ENCODE results near the gene NTNG2.

NTNG2 gene

GRCh38 chr9:132172185-132172584, 10.3 kb downstream of the NTNG2 start:
- no peak for DNase-seq (ENCODE audit: low read depth in 2 of 2)

- DNase-seq (ENCODE audit: low read depth in 2 of 2) = no peak
Measured at GRCh38 chr9:132175431-132175830, 13.6 kb downstream of the NTNG2 start.

GRCh38 chr9:132176338-132176737, 14.5 kb downstream of the NTNG2 start:
- DNase-seq (ENCODE audit: low read depth in 2 of 2) = no peak

- no peak for DNase-seq (ENCODE audit: low read depth in 2 of 2)
Measured at GRCh38 chr9:132181796-132182313, 20.0 kb downstream of the NTNG2 start.

- no peak for DNase-seq (ENCODE audit: low read depth in 2 of 2)
Measured at GRCh38 chr9:132182314-132183091, 20.6 kb downstream of the NTNG2 start.

- DNase-seq (ENCODE audit: low read depth in 2 of 2) = no peak
Measured at GRCh38 chr9:132183134-132183533, 21.3 kb downstream of the NTNG2 start.

- no peak for DNase-seq (ENCODE audit: low read depth in 2 of 2)
Measured at GRCh38 chr9:132183715-132184114, 21.9 kb downstream of the NTNG2 start.

GRCh38 chr9:132184124-132184523, 22.3 kb downstream of the NTNG2 start:
- DNase-seq (ENCODE audit: low read depth in 2 of 2) = no peak

- DNase-seq (ENCODE audit: low read depth in 2 of 2) = no peak
Measured at GRCh38 chr9:132185073-132186009, 23.5 kb downstream of the NTNG2 start.

- no peak for DNase-seq (ENCODE audit: low read depth in 2 of 2)
Measured at GRCh38 chr9:132187121-132187620, 25.3 kb downstream of the NTNG2 start.

- no peak for DNase-seq (ENCODE audit: low read depth in 2 of 2)
Measured at GRCh38 chr9:132190966-132191365, 29.1 kb downstream of the NTNG2 start.

- no peak for DNase-seq (ENCODE audit: low read depth in 2 of 2)
Measured at GRCh38 chr9:132192728-132193127, 30.9 kb downstream of the NTNG2 start.

- DNase-seq (ENCODE audit: low read depth in 2 of 2) = no peak
Measured at GRCh38 chr9:132193227-132194124, 31.6 kb downstream of the NTNG2 start.

- DNase-seq (ENCODE audit: low read depth in 2 of 2) = no peak
Measured at GRCh38 chr9:132194508-132194907, 32.6 kb downstream of the NTNG2 start.

- no peak for DNase-seq (ENCODE audit: low read depth in 2 of 2)
Measured at GRCh38 chr9:132197315-132197714, 35.5 kb downstream of the NTNG2 start.

- no peak for DNase-seq (ENCODE audit: low read depth in 2 of 2)
Measured at GRCh38 chr9:132197856-132198550, 36.1 kb downstream of the NTNG2 start.

GRCh38 chr9:132199056-132199455, 37.2 kb downstream of the NTNG2 start:
- DNase-seq (ENCODE audit: low read depth in 2 of 2) = no peak

- DNase-seq (ENCODE audit: low read depth in 2 of 2) = no peak
Measured at GRCh38 chr9:132200706-132201105, 38.8 kb downstream of the NTNG2 start.

- DNase-seq (ENCODE audit: low read depth in 2 of 2) = no peak
Measured at GRCh38 chr9:132201139-132201538, 39.3 kb downstream of the NTNG2 start.

- DNase-seq (ENCODE audit: low read depth in 2 of 2) = no peak
Measured at GRCh38 chr9:132201780-132202703, 40.2 kb downstream of the NTNG2 start.

Data from stimulated activated CD8-positive, alpha-beta memory T cell treated with anti-CD3 and anti-CD28 coated beads, Interleukin-2, amount 100 ng/mL, for 48 hours (primary cell).